Endothelial cell of umbilical vein (primary cell): ENCODE results near the gene TPRA1.

Experiments
- EZH2 ChIP-seq: IDR thresholded peaks from 2 replicates; pipeline ENCODE4 v1.6.1; 2012; ENCODE audit warnings: borderline replicate concordance, low read depth, mild to moderate bottlenecking, moderate library complexity, low read length, inconsistent platforms; ENCODE audit not compliant: severe bottlenecking
- FOS ChIP-seq: IDR thresholded peaks from 2 replicates; pipeline ENCODE4 v1.6.1; 2011; ENCODE audit warnings: mild to moderate bottlenecking, low read length, moderate library complexity, borderline replicate concordance; ENCODE audit not compliant: insufficient read depth
- JUN ChIP-seq: IDR thresholded peaks from 2 replicates; pipeline ENCODE4 v1.6.1; 2011; ENCODE audit warnings: borderline replicate concordance, low read depth; ENCODE audit not compliant: insufficient read length, insufficient read depth
- MYC ChIP-seq: IDR thresholded peaks from one replicate; pipeline ENCODE4 v1.6.1; 2011; ENCODE audit warnings: mild to moderate bottlenecking, low read depth, low read length
- POLR2A ChIP-seq: IDR thresholded peaks from 2 replicates; pipeline ENCODE4 v1.6.1; 2012; ENCODE audit warnings: low read depth, mild to moderate bottlenecking, control low read depth, low read length
- POLR2AphosphoS5 ChIP-seq: IDR thresholded peaks from 2 replicates; pipeline ENCODE4 v1.6.1; 2012; ENCODE audit warnings: low read depth, mild to moderate bottlenecking, control low read depth, low read length, moderate library complexity; ENCODE audit not compliant: insufficient read depth
- TF ChIP-seq, protein P1 (sequence below), 2 donors: IDR thresholded peaks; 1 replicate in 1 of 2; 2 replicates in 1 of 2; pipeline ENCODE4 v1.5.1; 2011; ENCODE audit warnings: low read length in 2 of 2, mild to moderate bottlenecking in 2 of 2, moderate library complexity in 2 of 2, control low read depth in 1 of 2, inconsistent platforms in 1 of 2, low read depth in 1 of 2; ENCODE audit not compliant: insufficient read depth in 1 of 2; ENCODE audit errors: extremely low read depth in 1 of 2
- TF ChIP-seq, protein P2 (sequence below): IDR thresholded peaks from 2 replicates; pipeline ENCODE4 v1.6.1; 2011; ENCODE audit not compliant: insufficient read depth, insufficient read length

DNA sequence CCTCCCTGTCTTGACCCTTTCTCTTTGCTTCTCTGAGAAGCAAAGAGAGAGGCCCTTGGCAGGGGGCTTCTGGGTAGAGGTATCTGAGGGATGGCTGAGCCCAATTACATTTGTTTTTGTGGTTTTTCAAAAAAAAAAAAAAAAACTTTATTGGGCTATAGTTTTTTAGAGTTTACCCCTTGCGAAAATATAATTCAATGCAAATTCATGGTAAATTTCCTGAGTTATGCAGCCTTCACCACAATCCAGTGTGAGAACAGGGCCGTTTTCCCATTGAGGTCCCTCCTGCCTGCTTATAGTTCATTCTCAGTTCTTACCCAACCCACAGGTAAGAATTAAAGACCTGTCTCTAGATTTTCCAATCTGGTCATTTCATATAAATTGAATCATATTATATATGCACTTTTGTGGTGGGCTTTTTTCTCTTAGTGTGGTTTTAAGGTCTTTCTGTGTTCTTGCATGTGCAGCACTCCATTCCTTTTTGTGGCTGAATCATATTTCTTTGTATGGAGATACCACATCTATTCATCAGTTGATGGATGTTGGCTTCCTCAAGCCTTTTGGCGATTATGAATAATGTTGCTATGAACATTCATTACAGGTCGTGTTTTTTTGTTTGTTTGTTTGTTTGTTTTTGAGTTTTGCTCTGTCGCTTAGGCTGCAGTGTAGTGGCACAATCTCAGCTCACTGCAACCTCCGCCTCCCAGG lies 10.4 kb upstream of the TPRA1 start:
- TF ChIP-seq, protein P1, sequence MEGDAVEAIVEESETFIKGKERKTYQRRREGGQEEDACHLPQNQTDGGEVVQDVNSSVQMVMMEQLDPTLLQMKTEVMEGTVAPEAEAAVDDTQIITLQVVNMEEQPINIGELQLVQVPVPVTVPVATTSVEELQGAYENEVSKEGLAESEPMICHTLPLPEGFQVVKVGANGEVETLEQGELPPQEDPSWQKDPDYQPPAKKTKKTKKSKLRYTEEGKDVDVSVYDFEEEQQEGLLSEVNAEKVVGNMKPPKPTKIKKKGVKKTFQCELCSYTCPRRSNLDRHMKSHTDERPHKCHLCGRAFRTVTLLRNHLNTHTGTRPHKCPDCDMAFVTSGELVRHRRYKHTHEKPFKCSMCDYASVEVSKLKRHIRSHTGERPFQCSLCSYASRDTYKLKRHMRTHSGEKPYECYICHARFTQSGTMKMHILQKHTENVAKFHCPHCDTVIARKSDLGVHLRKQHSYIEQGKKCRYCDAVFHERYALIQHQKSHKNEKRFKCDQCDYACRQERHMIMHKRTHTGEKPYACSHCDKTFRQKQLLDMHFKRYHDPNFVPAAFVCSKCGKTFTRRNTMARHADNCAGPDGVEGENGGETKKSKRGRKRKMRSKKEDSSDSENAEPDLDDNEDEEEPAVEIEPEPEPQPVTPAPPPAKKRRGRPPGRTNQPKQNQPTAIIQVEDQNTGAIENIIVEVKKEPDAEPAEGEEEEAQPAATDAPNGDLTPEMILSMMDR (IDR thresholded peaks at IDR 0.05; ENCODE audit: extremely low read depth in 1 of 2, insufficient read depth in 1 of 2, low read depth in 1 of 2, low read length in 2 of 2): no peak
- TF ChIP-seq EZH2 (no peak), POLR2A (no peak), POLR2AphosphoS5 (no peak), MYC (no peak), JUN (no peak), FOS (no peak)
- TF ChIP-seq, protein P2, sequence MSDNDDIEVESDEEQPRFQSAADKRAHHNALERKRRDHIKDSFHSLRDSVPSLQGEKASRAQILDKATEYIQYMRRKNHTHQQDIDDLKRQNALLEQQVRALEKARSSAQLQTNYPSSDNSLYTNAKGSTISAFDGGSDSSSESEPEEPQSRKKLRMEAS: no peak
